Measurements from ENCODE around the gene CCDC85B.

The CCDC85B gene

DNA sequence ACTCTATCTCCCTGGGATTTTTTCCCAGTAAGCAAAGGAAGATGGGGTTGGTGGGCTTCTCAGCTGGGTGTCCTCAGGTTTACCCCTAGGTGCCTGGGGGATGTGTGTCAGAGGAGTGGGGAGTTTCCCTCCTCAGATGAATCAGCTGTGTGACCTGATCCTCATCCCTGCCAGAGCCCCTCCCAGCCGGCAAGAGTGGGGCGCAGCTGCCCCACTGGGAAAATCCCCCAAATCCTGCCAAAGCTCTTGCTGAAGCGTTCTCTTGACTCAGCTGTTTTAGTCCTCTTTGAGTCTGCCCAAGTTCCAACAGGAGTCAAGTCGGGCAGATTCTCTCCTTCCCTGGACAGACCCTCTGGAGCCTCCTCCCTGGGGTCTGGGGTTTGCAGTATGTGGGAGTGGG is 22.4 kb downstream of the CCDC85B start:
- no peak for DNase-seq

DNA sequence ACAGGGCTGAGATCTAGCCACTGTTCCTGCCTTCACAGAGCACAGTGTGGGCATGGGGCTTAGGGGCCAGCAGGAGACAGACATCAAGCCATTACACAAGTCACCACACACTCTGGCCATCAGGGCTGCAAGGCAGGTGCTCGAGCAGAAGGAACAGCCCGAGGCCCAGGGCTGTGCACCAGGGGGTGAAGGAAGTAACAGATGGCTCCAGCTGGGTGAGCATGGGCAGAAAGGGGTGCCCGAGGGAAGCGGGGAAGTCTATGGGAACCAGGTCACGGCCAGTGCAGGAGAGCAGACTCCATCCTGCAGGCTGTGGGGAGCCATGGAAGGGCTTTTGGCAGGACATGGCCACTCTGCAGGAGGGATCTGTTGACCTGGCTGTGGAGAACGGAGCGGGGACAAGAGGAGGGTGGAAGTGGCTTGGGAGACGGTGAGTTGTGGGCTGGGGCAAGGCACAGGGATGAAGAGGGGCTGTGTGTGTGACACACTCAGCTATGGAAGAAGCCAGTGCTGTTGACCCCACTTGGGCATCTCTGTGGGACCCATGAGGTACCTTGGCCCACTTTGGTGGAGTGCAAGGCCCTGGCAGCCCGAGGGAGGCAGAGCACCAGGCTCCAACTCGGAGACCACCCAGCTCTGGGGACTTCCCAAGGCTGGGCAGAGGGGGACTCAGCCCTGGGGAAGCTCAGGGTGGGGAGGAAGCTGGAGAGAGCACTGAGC is 24.8 kb downstream of the CCDC85B start:
- DNase-seq = no peak

DNA sequence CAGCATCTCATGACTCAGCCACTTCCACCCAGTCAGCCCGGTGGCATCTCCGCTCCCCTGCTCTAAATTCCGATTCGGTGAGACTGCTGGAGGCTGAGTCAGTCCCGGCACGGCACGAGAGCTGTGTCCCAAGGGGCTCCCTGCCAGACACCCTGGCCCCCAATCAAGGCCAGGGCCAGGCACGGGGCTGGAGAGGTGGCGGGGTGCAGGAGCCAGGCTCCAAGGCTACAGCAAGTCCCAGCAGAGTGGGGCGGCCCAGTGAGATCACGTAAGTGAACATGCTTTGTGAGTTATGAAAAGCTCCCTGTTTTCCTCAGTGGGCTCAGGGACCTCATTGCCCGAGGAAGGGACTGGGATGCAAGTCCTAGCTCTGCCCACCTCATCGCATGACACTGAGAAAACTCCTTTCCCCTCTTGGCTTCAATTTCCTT is 25.4 kb downstream of the CCDC85B start:
- peak; percentile 64 for DNase-seq

DNA sequence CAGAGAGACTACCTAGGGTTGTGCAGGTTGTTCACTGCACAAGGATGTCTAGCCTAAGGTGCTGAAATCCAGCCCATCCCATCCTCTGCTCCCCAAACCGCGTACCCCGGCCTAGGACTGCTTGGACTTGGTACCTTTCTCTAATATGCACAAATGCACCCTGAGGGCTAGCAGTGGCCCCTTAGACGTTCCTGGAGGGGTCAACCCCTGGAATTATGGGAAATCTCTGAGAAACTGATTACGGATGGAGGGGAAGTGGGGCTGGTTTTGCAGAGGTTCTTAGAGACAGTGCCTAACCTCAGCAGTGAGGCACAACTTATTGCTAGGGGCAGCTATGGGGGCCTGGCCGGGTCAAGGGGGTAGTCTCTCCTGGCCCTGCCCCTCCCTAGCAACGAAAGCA is 25.9 kb downstream of the CCDC85B start:
- no peak for DNase-seq

DNA sequence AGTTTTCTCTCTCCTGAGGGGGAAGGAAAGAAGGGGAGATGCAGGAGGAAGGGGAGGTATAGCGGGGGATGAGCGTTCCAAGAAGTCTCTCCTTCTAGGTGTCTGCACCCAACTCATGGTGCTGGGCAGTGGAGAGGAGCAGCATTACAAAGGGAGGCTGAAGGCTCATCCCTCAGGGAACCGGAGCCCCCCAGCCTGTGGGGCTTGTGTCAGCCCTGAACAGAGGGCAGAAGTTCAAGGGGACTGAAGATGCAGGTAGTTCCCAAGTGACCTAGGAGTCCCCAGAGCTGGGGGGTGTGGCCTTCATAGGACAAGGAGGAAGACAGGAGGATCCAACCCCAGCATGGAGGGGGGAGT is 26.6 kb downstream of the CCDC85B start:
- no peak for DNase-seq

DNA sequence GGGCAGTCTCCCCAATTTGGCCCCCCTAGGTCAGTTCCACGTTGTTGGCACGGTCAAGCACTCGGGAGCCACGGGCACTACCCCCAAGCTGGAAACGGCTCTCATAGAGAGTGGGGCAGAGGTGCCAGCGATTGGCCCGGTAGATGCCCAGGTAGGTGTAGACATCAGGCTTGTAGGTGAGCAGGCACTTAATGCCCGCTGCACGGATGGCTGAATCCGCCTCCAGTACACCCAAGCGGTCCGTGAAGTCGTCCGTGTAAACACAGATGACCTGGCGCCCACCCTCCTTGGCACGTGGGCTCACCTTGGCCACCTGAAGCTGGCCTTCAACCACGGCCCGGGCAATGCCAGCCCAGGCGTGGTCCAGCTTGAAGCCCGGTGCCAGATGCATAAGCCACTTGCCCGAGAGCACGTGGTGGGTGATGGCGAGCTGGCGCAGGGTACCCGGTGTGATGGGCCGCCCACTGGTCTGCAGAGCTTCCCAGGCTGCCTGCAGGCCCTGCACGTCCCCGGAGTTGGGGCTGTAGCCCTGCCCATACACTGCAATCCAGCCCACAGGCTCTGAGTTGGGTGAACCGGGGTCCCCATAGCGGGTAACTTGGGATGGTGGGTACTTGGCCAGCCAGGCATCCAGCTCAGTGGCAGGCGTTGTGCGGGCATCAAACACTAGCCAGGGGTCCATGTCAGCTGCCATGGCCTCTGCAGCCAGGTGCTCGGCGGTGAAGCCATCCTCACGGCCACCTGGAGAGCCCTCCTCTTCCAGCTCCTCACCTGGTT is 27.1 kb downstream of the CCDC85B start:
- no peak for DNase-seq

DNA sequence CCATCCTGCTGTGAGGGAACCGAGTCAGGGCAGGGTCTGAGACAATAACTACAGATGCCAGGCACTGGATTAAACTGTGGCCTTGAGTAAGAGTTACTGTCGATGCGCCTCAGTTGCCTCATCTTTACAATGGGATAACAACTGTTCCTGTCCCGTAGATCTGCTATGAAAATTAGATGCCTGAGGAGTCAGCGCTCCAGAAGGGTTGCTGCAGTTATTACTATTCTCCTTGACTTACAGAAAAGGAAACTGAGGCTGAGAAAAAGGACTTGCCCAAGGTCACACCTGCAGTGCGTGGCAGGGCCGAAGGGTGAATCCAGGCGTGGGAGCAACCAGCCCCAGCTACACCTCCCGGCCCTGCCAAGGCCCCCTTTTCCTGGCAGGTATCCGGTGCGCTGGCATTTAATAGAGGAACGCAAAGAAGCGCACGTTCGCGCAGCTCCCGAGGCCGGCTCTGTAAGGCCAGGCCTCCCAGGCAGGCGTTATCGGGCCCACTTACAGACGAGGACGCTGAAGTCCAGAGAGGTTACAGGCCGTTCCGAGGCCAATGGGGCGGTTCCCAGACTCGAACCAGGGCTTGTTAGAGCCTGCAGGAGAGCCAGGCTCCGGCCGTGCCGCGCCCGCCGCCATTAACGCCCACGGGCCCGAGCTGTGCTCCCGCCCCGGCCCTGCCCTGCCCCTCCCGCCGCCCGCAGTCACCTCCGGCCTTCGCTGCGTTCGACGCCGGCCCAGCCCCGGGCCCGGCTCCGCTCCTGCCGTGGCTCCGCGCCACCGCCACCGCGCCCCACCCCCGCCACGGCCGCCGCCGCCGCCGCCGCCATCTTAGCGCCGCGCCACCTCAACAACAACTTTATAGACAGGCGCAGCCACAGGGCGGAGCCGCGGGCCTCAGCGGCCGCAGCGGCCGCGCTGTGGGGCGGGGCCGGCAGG is 28.0 kb downstream of the CCDC85B start, which contains the start of gene C11orf68:
C11orf68 (minus strand) TSS at position 852 of the 930 bp plus-strand sequence; CDS start at position 821, 31 bp downstream.
- DNase-seq = no peak

DNA sequence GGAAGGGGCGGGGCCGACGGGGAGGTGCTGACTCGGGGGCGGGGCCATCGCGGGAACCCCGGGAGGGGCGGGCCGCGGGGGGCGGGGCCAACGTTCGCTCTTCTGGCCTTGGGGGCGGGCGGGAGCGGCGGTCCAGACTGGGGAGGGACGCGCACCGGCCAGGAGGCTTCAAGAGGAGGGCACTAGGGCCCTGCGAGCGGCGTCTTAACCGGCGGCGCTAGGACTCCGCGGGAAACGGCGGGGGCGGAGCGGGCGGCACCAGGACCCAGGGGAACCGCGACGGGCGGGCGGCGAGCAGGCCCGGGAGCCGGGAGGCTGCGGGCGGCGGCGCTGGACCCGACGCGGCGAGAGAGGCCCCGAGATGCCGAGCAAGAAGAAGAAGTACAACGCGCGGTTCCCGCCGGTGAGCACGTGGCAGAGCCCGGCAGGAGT is 28.7 kb downstream of the CCDC85B start, which contains the start of gene DRAP1:
DRAP1 (plus strand) TSS at position 286 of the 432 bp plus-strand sequence; CDS start at position 362, 76 bp downstream.
- DNase-seq = peak; percentile 100

DNA sequence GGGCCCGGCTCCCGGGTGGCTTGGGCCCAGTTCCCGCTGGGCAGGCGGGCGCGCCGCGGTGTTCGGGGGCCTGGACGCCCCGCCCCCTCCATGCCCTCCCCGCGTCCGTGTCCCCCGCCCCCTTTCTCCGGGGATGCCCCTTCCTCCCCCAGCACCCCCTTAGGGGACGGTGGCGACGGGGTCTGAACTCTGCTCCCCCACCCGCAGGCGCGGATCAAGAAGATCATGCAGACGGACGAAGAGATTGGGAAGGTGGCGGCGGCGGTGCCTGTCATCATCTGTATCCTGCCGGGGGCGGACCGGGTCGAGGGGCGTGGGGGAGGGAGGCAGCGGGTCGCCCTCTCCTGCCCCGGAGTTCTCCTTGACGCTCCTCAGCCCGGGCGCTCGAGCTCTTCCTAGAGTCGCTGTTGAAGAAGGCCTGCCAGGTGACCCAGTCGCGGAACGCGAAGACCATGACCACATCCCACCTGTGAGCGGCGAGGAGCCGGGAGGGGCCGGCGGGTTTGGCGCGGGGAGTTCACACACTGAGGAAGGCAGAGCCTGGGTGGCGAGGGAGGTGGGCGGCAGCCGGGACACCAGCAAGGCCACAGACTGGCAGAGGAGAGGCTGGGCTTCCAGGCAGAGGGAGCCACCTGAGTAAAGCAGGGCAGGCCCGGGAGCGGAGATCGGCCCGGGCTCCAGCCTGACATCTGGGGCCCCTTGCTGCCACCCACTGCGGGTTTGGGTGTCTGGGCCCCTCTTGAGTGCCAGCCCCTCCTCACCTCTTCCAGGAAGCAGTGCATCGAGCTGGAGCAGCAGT is 29.3 kb downstream of the CCDC85B start:
- DNase-seq = no peak

DNA sequence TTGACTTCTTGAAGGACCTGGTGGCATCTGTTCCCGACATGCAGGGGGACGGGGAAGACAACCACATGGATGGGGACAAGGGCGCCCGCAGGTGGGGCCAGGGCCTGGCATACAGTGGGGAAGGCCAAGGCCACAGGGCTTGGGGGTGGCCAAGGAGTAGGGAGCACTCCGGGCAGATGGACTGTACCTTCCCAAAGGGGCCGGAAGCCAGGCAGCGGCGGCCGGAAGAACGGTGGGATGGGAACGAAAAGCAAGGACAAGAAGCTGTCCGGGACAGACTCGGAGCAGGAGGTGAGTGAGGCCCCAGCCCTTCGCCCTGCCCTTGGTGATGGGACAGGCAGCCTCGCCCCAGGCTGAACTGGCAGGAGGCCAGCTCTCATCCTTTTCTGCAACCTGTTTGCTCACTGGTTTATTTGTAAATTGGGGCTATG is 29.9 kb downstream of the CCDC85B start:
- DNase-seq = no peak

DNA sequence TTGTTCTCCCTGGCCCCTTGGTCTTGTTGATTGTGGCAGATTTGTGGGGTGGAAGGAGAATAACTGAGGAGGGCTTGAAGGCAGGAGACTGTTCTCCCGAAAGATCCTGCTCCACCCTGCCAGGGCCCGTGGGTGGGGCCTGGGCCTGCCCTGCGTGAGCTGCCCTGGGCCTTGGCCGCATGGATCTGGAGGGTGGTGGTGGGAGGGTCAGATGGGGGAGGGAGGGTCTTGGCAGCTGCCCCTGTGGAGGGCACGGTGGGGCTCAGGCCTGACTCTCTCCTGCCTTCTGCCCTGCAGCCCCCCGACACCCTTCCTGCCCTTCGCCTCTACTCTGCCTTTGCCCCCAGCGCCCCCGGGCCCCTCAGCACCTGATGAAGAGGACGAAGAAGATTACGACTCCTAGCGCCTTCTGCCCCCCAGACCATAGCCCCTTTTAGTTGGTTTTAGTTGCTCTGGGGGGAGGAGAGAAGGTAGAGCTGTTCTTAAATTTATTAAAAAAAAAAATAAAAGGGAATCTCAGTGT is 30.6 kb downstream of the CCDC85B start:
- no peak for DNase-seq

DNA sequence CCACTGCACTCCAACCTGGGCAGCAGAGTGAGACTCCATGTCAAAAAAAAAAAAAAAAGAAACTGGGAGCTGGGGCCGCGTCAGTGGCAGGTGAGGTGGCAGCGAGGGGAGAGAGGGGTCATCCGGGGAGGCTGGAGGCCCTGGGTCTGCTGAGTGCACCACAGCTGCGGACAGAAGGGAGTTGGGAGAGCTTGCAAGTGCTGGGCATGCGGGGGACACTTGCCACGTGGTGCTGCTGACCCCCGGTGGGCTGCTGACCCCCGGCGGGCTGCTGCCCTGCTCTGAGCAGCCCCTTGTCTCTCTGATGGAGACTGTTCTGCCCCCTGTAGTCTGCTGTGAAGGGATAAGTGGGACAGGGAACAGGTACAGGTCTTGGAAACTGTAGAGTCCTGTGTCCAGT is 31.4 kb downstream of the CCDC85B start:
- no peak for DNase-seq

DNA sequence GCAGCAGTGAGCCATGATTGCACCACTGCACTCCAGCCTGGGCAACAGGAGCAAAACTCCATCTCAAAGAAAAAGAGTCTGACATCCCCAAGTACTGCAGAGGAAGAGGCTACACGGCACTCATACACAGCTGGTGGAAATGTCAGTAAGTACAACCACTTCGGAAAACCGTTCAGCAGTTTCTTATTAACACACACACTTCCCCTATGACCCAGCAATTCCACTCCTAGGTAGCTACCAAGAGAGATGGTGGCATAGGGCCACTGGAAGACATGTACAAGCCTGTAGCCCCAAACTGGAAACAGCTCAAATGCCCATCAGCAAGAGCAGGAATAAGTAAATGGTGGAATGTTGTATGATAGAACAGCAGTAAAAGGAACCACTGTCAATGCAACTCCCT is 32.1 kb downstream of the CCDC85B start:
- no peak for DNase-seq

DNA sequence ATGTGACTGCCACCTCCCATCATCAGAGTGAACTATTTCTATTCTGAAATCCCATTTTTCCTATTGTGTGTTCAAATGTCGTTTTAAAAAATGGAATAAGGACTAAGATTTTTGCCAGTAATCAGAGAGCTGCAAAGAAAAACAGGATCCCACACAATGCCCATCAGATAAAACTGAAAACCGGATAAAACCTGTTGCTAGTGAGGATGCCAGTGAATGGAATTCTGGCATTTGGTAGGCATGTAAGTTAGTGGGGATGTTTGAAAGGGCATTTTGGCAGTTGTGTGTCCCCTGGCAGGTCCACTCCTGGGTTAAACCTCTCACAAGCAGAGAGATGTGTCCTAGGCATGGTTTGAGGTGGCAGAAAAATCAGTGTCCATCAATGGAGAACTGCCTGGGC is 34.9 kb downstream of the CCDC85B start:
- no peak for DNase-seq

DNA sequence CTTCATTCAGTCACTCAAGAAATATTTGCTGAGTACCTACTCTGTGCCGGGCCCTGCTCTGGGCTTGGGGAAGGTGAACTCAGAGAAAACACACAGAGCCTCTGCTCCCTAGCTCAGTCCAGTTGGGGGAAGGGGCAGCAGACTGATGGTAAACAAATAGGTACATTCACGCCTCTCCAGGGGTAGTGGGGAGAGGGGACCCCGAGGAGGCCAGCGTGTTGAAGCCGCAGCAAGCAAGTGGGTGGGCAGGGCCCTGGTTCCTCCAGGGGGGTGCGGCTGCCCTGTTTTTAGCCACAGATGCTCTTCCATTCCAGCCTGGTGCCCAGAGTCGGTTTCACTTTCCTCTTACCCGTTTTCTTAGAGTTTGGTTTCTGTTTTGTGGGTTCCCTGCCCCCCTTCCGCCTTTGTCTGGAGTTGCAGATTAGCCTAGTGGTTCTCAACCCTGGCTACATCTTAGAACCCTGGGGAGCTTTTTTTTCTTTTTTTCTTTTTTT is 37.5 kb downstream of the CCDC85B start:
- DNase-seq = peak; percentile 92

DNA sequence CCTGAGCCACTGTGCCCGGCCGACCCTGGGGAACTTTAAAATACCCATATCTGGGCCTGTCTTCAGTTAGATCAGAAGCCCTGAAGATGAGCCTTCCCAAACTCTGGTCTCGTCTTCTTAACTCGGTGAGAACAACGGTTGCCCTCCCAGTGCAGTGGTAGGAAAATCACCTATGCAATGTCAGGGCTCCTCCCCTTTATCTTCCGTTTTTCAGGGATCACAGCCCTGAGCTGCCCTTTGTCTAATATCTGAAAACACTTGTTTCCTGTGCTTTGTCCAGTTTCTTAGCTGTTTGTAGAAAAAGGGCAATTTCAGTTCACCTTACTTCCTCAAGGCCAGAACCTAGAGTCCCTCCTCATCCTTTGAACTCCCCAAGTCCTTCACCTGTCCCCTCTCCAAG is 38.2 kb downstream of the CCDC85B start:
- DNase-seq = no peak

DNA sequence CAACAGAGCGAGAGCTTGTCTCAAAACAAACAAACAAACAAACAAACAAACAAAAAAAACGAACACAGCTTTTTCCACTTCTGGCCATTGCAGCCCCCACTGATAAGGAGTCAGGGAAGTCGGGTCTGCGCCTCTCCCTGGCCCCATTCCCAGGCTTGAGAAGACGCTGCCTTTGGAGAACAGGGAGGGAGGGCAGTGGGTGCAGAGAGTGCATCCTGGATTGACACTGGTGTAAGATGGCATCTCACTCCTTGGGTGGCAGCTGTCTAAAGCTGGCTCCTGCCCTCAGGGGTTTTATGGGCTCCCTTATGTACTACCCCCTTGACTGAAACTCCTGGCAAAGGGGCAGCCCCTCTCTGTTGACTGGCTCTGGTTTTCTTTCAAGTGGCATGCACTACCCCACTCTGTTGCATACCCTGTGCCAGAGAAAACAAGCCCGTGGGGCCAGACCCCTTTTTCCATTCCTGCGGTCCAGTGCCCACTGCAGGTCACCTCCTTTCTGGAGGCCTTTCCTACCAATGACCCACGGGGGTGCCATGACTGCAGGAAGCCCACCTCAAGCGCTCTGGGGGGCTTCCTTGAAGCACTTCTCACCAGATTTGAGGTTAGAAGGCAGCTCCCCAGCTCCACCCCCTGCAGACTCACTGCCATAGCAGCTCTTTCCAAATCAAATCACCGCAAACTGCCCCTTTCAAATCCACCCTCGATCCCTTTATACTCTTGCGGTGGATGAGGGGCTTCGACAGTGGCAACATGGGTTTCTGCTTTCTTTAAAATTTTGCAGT is 41.5 kb downstream of the CCDC85B start:
- no peak for DNase-seq

DNA sequence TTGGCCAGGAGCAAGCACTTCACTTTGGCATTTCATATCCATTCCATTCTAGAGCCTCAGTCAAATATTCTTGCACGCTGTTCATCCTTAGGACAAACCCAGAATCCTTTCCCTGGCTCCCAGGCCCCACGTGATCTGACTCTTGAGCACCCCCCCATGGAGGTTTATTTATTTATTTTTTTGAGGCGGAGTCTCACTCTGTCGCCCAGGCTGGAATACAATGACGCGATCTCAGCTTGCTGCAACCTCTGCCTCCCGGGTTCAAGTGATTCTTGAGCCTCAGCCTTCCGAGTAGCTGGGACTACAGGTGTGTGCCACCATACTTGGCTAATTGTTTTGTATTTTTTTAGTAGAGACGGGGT is 42.1 kb downstream of the CCDC85B start:
- peak; percentile 16 for DNase-seq

DNA sequence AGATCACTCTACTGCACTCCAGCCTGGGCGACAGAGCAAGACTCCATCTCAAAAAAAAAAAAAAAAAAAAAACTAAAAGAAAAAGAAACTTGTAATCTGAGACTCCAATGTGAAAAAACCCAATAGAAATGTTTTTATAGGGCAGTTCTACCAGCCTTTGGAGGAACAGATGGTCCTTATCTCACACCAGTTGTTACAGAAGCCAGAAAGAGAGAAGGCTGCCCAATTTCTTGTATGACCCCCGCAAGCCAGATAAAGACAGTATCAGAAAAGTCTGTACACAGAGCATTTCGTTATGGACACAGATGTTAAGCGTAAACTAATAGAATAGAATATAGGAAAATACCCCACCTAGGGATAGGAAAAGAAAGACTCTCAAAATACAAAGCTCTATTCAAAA is 43.5 kb downstream of the CCDC85B start:
- no peak for DNase-seq

DNA sequence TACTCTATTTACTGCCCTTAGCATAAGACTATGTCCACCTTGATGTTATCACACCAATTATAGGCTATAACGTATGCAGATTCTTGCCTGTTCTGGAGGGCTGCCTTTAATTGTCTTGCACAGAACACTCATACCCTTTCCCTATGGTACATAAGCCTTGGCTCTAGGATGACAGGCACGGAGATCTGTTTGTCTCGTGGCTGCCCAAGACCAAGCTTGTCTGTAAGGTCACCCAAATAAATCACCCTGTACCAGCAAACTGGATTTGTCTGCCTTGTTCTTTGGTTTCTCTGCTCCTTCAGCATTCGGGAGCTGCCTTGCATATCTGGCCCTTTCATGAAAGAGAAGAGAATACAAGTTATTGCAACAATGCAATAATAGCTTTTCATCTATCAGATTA is 47.3 kb downstream of the CCDC85B start:
- no peak for DNase-seq

Data from suppressor macrophage treated with lipopolysaccharide for 4 hours (primary cell).